GM21717 (cell line): ENCODE results near the gene CSN2.
A peak's percentile ranks its signal among the peaks of the same experiment; 100 is the strongest.
"Not testable (repeated sequence)": the region's sequence is repeated elsewhere in the genome, so short reads cannot be mapped to it uniquely, and the experiment has no call there.

Experiments used
- ATAC-seq: cut with Tn5 transposase; IDR thresholded peaks from one replicate; pipeline ENCODE4 v1.9.1; 2021; ENCODE audit warnings: mild to moderate bottlenecking, moderate library complexity; ENCODE audit not compliant: unreplicated experiment

CSN2 gene

GRCh38 chr4:69965628-69966027 is at the start of gene CSN2:
CSN2 (minus strand) TSS chr4:69965728; CDS start chr4:69960995, 4,733 bp downstream.
- no peak for ATAC-seq

GRCh38 chr4:70008771-70009170 is 43.2 kb upstream of the CSN2 start:
- ATAC-seq = no peak

DNA sequence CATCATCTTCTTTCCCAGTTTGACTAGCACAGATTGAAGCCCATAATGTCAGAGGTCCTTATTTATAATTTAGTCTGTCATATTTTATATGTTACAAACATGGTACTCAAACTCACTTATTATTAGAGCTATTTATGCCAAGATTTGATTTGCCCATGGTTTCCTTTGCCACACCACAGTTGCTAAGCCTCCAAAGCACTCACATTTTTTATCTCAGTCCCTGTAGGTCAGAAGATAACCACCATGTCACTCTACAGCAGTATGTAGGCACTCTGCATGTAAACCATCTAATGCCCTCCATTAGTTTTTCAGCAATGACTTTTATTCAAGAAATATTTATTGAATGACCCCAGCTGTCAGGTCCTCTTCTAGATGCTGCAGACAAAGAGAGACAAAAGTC is 37.0 kb upstream of the CSN2 start:
- no peak for ATAC-seq

GRCh38 chr4:70000711-70001110 is 35.2 kb upstream of the CSN2 start:
- ATAC-seq = no peak

DNA sequence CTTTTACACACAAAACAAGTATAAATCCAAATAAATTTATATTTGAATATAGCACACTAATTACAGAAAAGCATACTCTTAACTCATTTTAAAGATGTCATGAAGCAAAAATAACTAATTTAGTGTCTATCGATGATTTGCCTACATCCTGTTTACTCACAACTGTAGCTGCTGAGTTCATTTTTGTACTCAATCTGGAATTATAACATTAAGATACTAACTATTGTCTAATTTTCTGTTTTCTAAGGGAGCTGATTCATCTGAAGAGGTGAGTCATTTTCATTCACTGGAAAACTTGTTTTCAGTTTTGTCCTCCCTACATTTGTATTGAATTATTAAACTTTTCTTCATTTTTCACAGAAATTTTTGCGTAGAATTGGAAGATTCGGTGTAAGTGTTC is 33.9 kb upstream of the CSN2 start:
- no peak for ATAC-seq

- no peak for ATAC-seq
These were observed 30.0 kb upstream of the CSN2 start, which contains the start of gene STATH for GRCh38 chr4:69995526-69996016. STATH (plus strand) TSS chr4:69995966; CDS start chr4:69998438, 2,472 bp downstream.

GRCh38 chr4:69994782-69995181 is 29.3 kb upstream of the CSN2 start:
- ATAC-seq = no peak

- no peak for ATAC-seq
These were observed 25.5 kb upstream of the CSN2 start for GRCh38 chr4:69991016-69991415.

DNA sequence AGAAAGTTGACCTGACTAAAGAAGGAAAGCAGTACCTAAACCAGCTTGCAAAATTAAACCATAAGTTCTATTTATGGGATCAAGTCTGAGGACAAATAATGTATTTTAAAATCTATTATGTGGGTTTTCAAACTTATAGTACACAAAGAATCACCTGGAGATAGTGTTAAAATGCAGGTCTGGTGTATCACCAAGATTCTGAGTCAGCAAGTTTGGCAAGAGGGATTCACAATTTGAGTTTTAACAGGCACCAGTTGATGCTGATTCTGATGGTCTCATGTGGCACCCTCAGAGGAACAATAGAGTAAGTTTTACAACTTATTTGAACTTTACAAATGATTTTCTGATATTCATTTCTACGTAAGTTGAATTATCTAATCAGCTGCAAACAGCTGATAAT is 21.1 kb upstream of the CSN2 start:
- ATAC-seq = no peak

DNA sequence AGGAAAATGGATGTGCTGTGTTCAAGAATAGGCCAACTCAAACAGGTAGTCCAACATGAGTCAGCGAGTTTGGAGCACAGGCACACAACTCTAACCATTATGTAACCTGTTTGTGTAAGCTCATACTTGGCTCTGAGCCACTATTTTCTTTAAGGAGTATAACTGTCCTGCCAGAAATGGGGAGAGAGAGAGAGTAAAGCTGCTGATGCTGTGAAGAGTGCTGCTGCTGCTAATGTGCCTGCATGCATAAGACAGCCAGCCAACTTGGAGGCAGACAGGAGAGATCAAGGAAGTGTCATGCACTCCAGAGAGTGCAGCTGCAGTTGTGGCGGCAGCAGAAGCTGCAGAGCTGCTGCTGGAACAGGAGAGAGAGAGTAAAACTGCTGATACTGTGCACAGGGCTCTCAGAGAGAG is 18.5 kb upstream of the CSN2 start:
- ATAC-seq = peak; percentile 81

- no peak for ATAC-seq
These were observed 12.1 kb upstream of the CSN2 start for GRCh38 chr4:69977582-69977981.

GRCh38 chr4:69974631-69975030 is 9.1 kb upstream of the CSN2 start:
- ATAC-seq = no peak

- ATAC-seq = no peak
These were observed 4.5 kb upstream of the CSN2 start for GRCh38 chr4:69970071-69970470.

- ATAC-seq = no peak
These were observed 8.3 kb downstream of the CSN2 start for GRCh38 chr4:69957209-69957608.

DNA sequence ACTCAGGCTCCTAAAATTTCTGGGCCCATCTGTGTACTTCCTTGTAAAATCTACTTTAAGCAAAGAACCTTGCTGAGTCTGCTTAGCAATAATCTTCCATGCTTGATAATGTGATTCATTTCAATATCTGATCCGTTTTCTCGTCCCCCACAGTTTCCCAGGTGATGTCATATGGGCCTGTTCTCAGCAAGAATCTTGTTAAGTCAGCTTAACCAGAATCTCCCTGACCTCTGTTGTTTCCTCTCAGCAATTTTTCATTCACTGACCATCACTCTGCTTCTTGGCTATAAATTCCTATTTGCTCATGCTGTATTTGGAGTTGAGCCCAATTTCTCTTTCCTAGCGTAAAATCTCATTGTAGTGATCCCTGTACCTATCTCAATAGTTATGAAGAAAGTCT is 13.9 kb downstream of the CSN2 start:
- ATAC-seq = no peak

GRCh38 chr4:69936566-69936965 is 29.0 kb downstream of the CSN2 start:
- ATAC-seq = no peak

DNA sequence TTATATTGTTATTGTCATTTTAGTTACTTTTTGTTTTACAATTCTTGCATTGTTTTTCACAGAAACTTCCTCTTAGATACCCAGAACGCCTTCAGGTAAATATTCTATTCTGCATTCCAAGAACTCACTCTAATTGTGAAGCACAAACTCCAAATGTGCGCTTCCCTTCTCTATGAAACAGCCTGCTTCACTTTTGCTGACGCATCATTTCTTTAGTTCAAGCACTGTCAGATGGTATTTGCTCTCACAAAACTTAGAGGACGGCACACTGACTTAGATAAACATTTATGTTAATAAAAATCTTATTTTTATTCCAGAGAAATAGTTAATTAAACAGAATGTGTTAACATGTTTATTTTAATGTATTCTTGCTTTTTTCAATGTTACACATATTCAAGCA is 31.4 kb downstream of the CSN2 start:
- no peak for ATAC-seq

DNA sequence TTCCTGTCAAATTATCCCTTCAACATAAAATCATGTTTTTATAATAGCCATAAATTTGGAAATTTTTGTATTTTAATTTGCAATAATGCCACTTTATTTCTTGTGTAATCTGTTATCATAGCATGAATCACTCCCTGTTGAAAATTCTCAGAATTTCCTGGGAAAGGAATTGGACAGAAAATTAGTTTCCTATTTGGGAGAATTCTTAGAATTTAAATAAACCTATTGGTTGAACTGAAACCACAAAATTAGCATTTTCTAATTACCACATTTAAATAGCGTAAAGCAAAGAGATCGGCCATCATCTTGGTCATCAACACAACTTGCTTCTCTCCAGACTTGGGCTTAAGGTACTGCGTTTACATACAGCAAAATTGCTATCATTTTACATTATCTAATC is 34.8 kb downstream of the CSN2 start, which contains the start of gene CSN1S1:
Gene CSN1S1, plus strand, starts transcription at position 301 of the 400 bp plus-strand sequence. CDS start 1,488 bp downstream, outside the sequence.
- no peak for ATAC-seq

- not testable (repeated sequence) for ATAC-seq
These were observed 41.6 kb downstream of the CSN2 start for GRCh38 chr4:69923782-69924410.

DNA sequence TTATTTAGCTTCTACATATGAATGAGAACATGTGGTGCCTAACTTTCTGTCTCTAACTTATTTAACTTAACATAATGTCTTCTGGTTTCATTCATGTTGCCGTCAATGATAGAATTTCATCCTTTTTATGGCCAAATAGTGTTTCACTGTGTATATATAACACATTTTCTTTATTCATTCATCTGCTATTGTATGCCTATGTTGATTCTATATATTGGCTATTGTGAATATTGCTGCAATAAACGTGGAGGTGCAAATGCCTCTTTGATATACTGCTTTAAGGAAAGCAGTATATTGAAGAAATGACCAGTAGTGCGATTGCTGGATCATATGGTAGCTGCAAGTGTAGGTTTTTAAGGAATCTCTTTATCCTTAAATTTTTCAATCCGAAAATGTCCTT is 44.7 kb downstream of the CSN2 start:
- no peak for ATAC-seq

DNA sequence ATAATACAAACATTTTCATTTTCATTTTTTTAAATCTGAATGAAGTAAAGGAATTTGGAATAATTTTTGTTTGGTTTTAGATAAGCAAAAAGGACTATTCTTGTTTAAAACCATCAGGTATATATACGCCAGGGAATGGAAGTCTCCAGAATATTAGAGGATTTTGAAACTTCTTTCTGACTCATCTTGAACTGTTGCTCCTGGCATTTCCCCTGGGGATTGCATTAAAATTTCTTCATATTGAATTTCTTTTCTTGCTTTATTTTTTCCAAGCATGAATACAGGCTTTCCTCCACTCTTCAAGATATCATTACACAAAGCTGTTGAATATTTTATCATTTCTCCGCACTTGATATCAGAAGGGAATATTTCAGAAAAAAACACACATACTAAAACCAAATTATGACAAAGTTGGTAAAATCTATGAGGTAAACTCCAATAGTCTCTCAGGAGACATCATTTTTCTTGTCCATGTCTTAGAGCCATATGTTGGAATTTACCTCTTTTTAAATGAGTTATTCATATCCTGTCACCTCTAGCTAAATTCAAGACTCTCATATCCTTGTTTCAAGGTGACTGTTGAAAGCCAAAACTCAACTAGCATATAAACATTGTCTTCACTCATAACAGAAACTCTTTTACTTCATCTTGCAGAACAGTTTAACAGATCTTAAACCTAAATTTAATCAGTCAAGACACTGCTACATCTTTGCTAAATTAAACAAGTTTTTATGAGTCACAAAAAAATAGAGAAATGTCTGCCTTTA is 55.3 kb downstream of the CSN2 start:
- peak; percentile 92 for ATAC-seq

GRCh38 chr4:69909195-69909594 is 56.3 kb downstream of the CSN2 start:
- ATAC-seq = no peak
